Stomach (tissue), 4 donors: ENCODE data around the gene RPS6KL1.

Source experiments
- POLR2AphosphoS5 ChIP-seq, 3 donors: sonication (generic); formaldehyde crosslinking; IDR thresholded peaks; one replicate each; pipeline ENCODE4 v1.6.1; 2016; ENCODE audit warnings: antibody characterized with exemption in 3 of 3
- TF ChIP-seq, protein P1 (sequence below), 7 experiments: fragments of 450-650 bp in 4 of 7; fragments of 200-600 bp in 3 of 7; sonication (generic) in 3 of 7; IDR thresholded peaks; one replicate each; pipeline ENCODE4 v1.5.1; 2016 to 2019; ENCODE audit warnings: antibody characterized with exemption in 7 of 7, control low read depth in 2 of 7, mild to moderate bottlenecking in 1 of 7

GRCh38 chr14:74897642-74898041, 25.4 kb downstream of the RPS6KL1 start:
- TF ChIP-seq, protein P1, sequence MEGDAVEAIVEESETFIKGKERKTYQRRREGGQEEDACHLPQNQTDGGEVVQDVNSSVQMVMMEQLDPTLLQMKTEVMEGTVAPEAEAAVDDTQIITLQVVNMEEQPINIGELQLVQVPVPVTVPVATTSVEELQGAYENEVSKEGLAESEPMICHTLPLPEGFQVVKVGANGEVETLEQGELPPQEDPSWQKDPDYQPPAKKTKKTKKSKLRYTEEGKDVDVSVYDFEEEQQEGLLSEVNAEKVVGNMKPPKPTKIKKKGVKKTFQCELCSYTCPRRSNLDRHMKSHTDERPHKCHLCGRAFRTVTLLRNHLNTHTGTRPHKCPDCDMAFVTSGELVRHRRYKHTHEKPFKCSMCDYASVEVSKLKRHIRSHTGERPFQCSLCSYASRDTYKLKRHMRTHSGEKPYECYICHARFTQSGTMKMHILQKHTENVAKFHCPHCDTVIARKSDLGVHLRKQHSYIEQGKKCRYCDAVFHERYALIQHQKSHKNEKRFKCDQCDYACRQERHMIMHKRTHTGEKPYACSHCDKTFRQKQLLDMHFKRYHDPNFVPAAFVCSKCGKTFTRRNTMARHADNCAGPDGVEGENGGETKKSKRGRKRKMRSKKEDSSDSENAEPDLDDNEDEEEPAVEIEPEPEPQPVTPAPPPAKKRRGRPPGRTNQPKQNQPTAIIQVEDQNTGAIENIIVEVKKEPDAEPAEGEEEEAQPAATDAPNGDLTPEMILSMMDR (IDR thresholded peaks at IDR 0.05) = no peak
- TF ChIP-seq POLR2AphosphoS5 (IDR thresholded peaks at IDR 0.05) = no peak
